Stimulated activated CD4-positive, alpha-beta T cell treated with anti-CD3 and anti-CD28 coated beads, Interleukin-4, amount 100 ng/mL, for 4 hours (primary cell): ENCODE results near the gene DPYD.

Source experiments
- DNase-seq, 2 experiments: peaks; one replicate each; pipeline ENCODE4 v3.0.0-alpha.2; 2020

Gene DPYD

GRCh38 chr1:97906567-97907241 is 14.1 kb downstream of the DPYD start:
- no peak for DNase-seq

- no peak for DNase-seq
Observed at GRCh38 chr1:97905141-97905940, 15.5 kb downstream of the DPYD start.

GRCh38 chr1:97904534-97904933 is 16.3 kb downstream of the DPYD start:
- no peak for DNase-seq

GRCh38 chr1:97903626-97904025 is 17.2 kb downstream of the DPYD start:
- DNase-seq = no peak

- no peak for DNase-seq
Observed at GRCh38 chr1:97902067-97902466, 18.8 kb downstream of the DPYD start.

GRCh38 chr1:97901017-97901658 is 19.7 kb downstream of the DPYD start:
- DNase-seq = no peak

GRCh38 chr1:97898948-97899347 is 21.9 kb downstream of the DPYD start:
- DNase-seq = no peak

GRCh38 chr1:97895278-97895677 is 25.6 kb downstream of the DPYD start:
- DNase-seq = no peak

GRCh38 chr1:97893844-97894243 is 27.0 kb downstream of the DPYD start:
- no peak for DNase-seq

- DNase-seq = no peak
Observed at GRCh38 chr1:97886199-97886598, 34.6 kb downstream of the DPYD start.

- no peak for DNase-seq
Observed at GRCh38 chr1:97883823-97884222, 37.0 kb downstream of the DPYD start.

- DNase-seq = no peak
Observed at GRCh38 chr1:97877307-97877706, 43.5 kb downstream of the DPYD start.

GRCh38 chr1:97875996-97876395 is 44.8 kb downstream of the DPYD start:
- no peak for DNase-seq

GRCh38 chr1:97870589-97870988 is 50.2 kb downstream of the DPYD start:
- DNase-seq = no peak

- no peak for DNase-seq
Observed at GRCh38 chr1:97869441-97869840, 51.4 kb downstream of the DPYD start.

GRCh38 chr1:97867127-97867526 is 53.7 kb downstream of the DPYD start:
- no peak for DNase-seq

GRCh38 chr1:97864615-97865014 is 56.2 kb downstream of the DPYD start:
- no peak for DNase-seq

- DNase-seq = no peak
Observed at GRCh38 chr1:97853221-97853620, 67.6 kb downstream of the DPYD start.

GRCh38 chr1:97849345-97850340 is 71.2 kb downstream of the DPYD start:
- DNase-seq = no peak

GRCh38 chr1:97845805-97846204 is 75.0 kb downstream of the DPYD start:
- DNase-seq = no peak

- no peak for DNase-seq
Observed at GRCh38 chr1:97844552-97845089, 76.2 kb downstream of the DPYD start.

- DNase-seq = no peak
Observed at GRCh38 chr1:97841338-97841737, 79.5 kb downstream of the DPYD start.
